H1 (cell line): ENCODE data around the gene POU6F2. TPM values are rescaled to one million over a fixed set of nuclear protein-coding genes. Genes with fewer than 3 reads are reported as not detected.

Source experiments
- CTCF ChIA-PET: fragments of 300-600 bp; sonication (Branson Sonifier 250); formaldehyde crosslinking; loops from one replicate; lab custom pipeline; 2021; ENCODE audit not compliant: partially characterized antibody; lab: Charles Lee
- POLR2A ChIA-PET: fragments of 300-600 bp; sonication (Branson Sonifier 250); formaldehyde crosslinking; loops from one replicate; lab custom pipeline; 2021; ENCODE audit warnings: inconsistent platforms; ENCODE audit not compliant: partially characterized antibody; lab: Charles Lee
- DNase-seq, 2 experiments: peaks; one replicate each; pipeline versions ENCODE4 v3.0.0 to v3.0.0-alpha.2; 2010 to 2022; ENCODE audit warnings: low spot score in 2 of 2, low read depth in 1 of 2, mixed read lengths in 1 of 2
- FAIRE-seq: peaks from 2 replicates; lab custom pipeline; 2011; peaks lifted over from hg19 to GRCh38; lab: Jason Lieb, UNC
- H2AFZ ChIP-seq: 2 replicates; pipeline ENCODE4 v1.8.1; 2012; ENCODE audit warnings: low read length, inconsistent platforms
- H2AK5ac ChIP-seq: 2 replicates; pipeline ENCODE4 v1.6.1; 2013; ENCODE audit warnings: low read depth, low read length
- H2BK120ac ChIP-seq: replicated peaks from 2 replicates; pipeline ENCODE3; 2013; ENCODE audit warnings: low read depth, low read length, inconsistent platforms
- H2BK12ac ChIP-seq: 2 replicates; pipeline ENCODE4 v1.6.1; 2013; ENCODE audit warnings: low read depth, low read length
- H2BK15ac ChIP-seq: 2 replicates; pipeline ENCODE4 v1.6.1; 2013; ENCODE audit warnings: low read length
- H2BK20ac ChIP-seq: 2 replicates; pipeline ENCODE4 v1.6.1; 2013; ENCODE audit warnings: low read length
- H2BK5ac ChIP-seq: 2 replicates; pipeline ENCODE4 v1.6.1; 2013; ENCODE audit warnings: low read depth, low read length
- H3K14ac ChIP-seq: 2 replicates; pipeline ENCODE4 v1.6.1; 2013; ENCODE audit warnings: inconsistent platforms; ENCODE audit not compliant: insufficient read length
- H3K18ac ChIP-seq: 2 replicates; pipeline ENCODE4 v1.6.1; 2013; ENCODE audit warnings: low read length; ENCODE audit errors: extremely low read depth
- H3K23ac ChIP-seq: 2 replicates; pipeline ENCODE4 v1.6.1; 2013; ENCODE audit warnings: inconsistent platforms; ENCODE audit not compliant: insufficient read length
- H3K23me2 ChIP-seq: 2 replicates; pipeline ENCODE4 v1.6.1; 2013; ENCODE audit warnings: low read depth, low read length
- H3K27ac ChIP-seq: 2 replicates; pipeline ENCODE4 v1.6.1; 2011; ENCODE audit warnings: low read depth, low read length, inconsistent platforms
- H3K27me3 ChIP-seq, 4 experiments: replicated peaks in 1 of 4; 1 replicate in 1 of 4; 2 replicates in 3 of 4; pipeline versions ENCODE4 v1.6.1 to v1.8.1; 2011 to 2013; ENCODE audit warnings: low read length in 3 of 4, mild to moderate bottlenecking in 3 of 4, inconsistent platforms in 2 of 4, mixed read lengths in 2 of 4, moderate library complexity in 1 of 4; ENCODE audit not compliant: control insufficient read depth in 3 of 4, insufficient read depth in 3 of 4; ENCODE audit errors: extremely low read depth in 1 of 4
- H3K36me3 ChIP-seq, 4 experiments: 2 replicates each; pipeline versions ENCODE4 v1.6.1 to v1.8.1; 2011 to 2013; ENCODE audit warnings: mild to moderate bottlenecking in 4 of 4, low read length in 3 of 4, moderate library complexity in 2 of 4, control low read depth in 1 of 4, inconsistent platforms in 1 of 4; ENCODE audit not compliant: insufficient read depth in 4 of 4, control insufficient read depth in 2 of 4
- H3K4ac ChIP-seq: replicated peaks from 2 replicates; pipeline ENCODE3; 2013; ENCODE audit warnings: low read length, low read depth, mixed read lengths, inconsistent platforms; ENCODE audit not compliant: insufficient read length
- H3K4me1 ChIP-seq, 4 experiments: replicated peaks in 1 of 4; 1 replicate in 1 of 4; 2 replicates in 3 of 4; pipeline versions ENCODE4 v1.6.1 to v1.8.1; 2011 to 2013; ENCODE audit warnings: low read length in 3 of 4, inconsistent platforms in 2 of 4, mixed read lengths in 1 of 4; ENCODE audit not compliant: insufficient read depth in 4 of 4, control insufficient read depth in 3 of 4
- H3K4me2 ChIP-seq, 2 experiments: 2 replicates each; pipeline versions ENCODE4 v1.6.1 to v1.8.1; 2011 to 2013; ENCODE audit warnings: low read depth in 2 of 2, low read length in 2 of 2, control low read depth in 1 of 2, inconsistent platforms in 1 of 2, mild to moderate bottlenecking in 1 of 2; ENCODE audit not compliant: insufficient read depth in 1 of 2
- H3K4me3 ChIP-seq, 4 experiments: fragments of 200-600, 300-600 bp in 1 of 4; sonication (generic), shearing (Covaris generic), sonication (Bioruptor Twin) in 1 of 4; 2 replicates each; pipeline versions ENCODE4 v1.5.1 to v1.8.1; 2011 to 2016; ENCODE audit warnings: low read length in 4 of 4, low read depth in 3 of 4, control low read depth in 2 of 4, inconsistent platforms in 2 of 4, mild to moderate bottlenecking in 2 of 4, mixed read lengths in 1 of 4, moderate library complexity in 1 of 4; ENCODE audit not compliant: insufficient read depth in 2 of 4; ENCODE audit errors: extremely low read depth in 1 of 4
- H3K56ac ChIP-seq: replicated peaks from 2 replicates; pipeline ENCODE3; 2013; ENCODE audit warnings: low read depth, mild to moderate bottlenecking, mixed read lengths, low read length, inconsistent platforms; ENCODE audit not compliant: insufficient read length
- H3K79me1 ChIP-seq: 2 replicates; pipeline ENCODE4 v1.6.1; 2013; ENCODE audit warnings: low read depth, low read length, control low read depth
- H3K79me2 ChIP-seq, 2 experiments: 2 replicates each; pipeline versions ENCODE4 v1.6.1 to v1.8.1; 2012 to 2013; ENCODE audit warnings: low read length in 2 of 2, mild to moderate bottlenecking in 2 of 2, inconsistent platforms in 1 of 2; ENCODE audit not compliant: insufficient read depth in 2 of 2, control insufficient read depth in 1 of 2
- H3K9ac ChIP-seq, 4 experiments: replicated peaks in 1 of 4; 1 replicate in 1 of 4; 2 replicates in 3 of 4; pipeline versions ENCODE4 v1.6.1 to v1.8.1; 2011 to 2013; ENCODE audit warnings: low read depth in 3 of 4, low read length in 3 of 4, control low read depth in 2 of 4, mild to moderate bottlenecking in 2 of 4, moderate library complexity in 2 of 4, inconsistent platforms in 1 of 4; ENCODE audit errors: extremely low read depth in 1 of 4
- H3K9me3 ChIP-seq, 2 experiments: 2 replicates each; pipeline versions ENCODE4 v1.6.1 to v1.8.1; 2012 to 2013; ENCODE audit warnings: mild to moderate bottlenecking in 2 of 2, moderate library complexity in 2 of 2, control low read depth in 1 of 2, inconsistent platforms in 1 of 2, low read depth in 1 of 2, low read length in 1 of 2, mixed read lengths in 1 of 2; ENCODE audit not compliant: insufficient read depth in 2 of 2
- H4K20me1 ChIP-seq, 2 experiments: replicated peaks in 1 of 2; 2 replicates each; pipeline versions ENCODE3 to v1.8.1; 2011 to 2013; ENCODE audit warnings: inconsistent platforms in 2 of 2, low read length in 2 of 2, mild to moderate bottlenecking in 1 of 2; ENCODE audit not compliant: insufficient read depth in 2 of 2, control insufficient read depth in 1 of 2
- H4K5ac ChIP-seq: 2 replicates; pipeline ENCODE4 v1.6.1; 2013; ENCODE audit warnings: low read length, low read depth, mixed read lengths, inconsistent platforms; ENCODE audit not compliant: insufficient read length
- H4K8ac ChIP-seq: 2 replicates; pipeline ENCODE4 v1.8.0; 2013; ENCODE audit warnings: mild to moderate bottlenecking, moderate library complexity, low read length, inconsistent platforms; ENCODE audit not compliant: insufficient read depth; ENCODE audit errors: extremely low read depth
- H4K91ac ChIP-seq: replicated peaks from 2 replicates; pipeline ENCODE3; 2013; ENCODE audit warnings: low read length, mixed read lengths, inconsistent platforms; ENCODE audit not compliant: insufficient read length
- CHD1 ChIP-seq: IDR thresholded peaks from 2 replicates; pipeline ENCODE4 v1.6.1; 2012; ENCODE audit warnings: low read depth, low read length, improper control_type of control experiment
- CREB1 ChIP-seq: IDR thresholded peaks from 2 replicates; pipeline ENCODE4 v1.6.1; 2012; ENCODE audit warnings: inconsistent platforms
- RNF2 ChIP-seq: fragments of 200-900, 300-1000 bp; sonication (generic); IDR thresholded peaks from 2 replicates; pipeline ENCODE4 v1.7.1; 2016; ENCODE audit warnings: borderline replicate concordance, low read depth, mild to moderate bottlenecking, antibody characterized with exemption, low read length; ENCODE audit not compliant: poor library complexity, severe bottlenecking; ENCODE audit errors: missing control alignments
- RXRA ChIP-seq: IDR thresholded peaks from 2 replicates; pipeline ENCODE4 v1.6.1; 2011; ENCODE audit warnings: low read depth, mild to moderate bottlenecking, low read length, moderate library complexity; ENCODE audit not compliant: insufficient read depth
- TCF12 ChIP-seq: IDR thresholded peaks from 2 replicates; pipeline ENCODE4 v1.6.1; 2011; ENCODE audit warnings: low read depth, mild to moderate bottlenecking, low read length
- WGBS, 2 experiments: shearing (Covaris generic) in 1 of 2; methylation state at CpG; one replicate each; pipeline versions ENCODE4 v1.1.6 to v1.1.7; 2013 to 2015; ENCODE audit warnings: low lambda C conversion rate in 2 of 2, mixed read lengths in 2 of 2, inconsistent platforms in 1 of 2, low coverage in 1 of 2, missing lambda C conversion rate in 1 of 2; ENCODE audit not compliant: insufficient replicate concordance in 2 of 2, insufficient coverage in 1 of 2, insufficient read length in 1 of 2; ENCODE audit errors: extremely low coverage in 1 of 2, missing lambda C conversion rate in 1 of 2; 5-methylcytosine and 5-hydroxymethylcytosine counted together
- polyA plus RNA-seq, 7 experiments: library from polyadenylated mRNA; depleted of rRNA in 3 of 7; stranded (reverse) in 5 of 7; unstranded in 2 of 7; fragments of >200 nt in 5 of 7; fragments of 200-250 nt in 2 of 7; gene quantifications; 1 replicate in 5 of 7; 2 replicates in 1 of 7; 4 replicates in 1 of 7; pipeline versions ENCODE4 v1.2.1 to v1.2.3, GENCODE V29; 2011 to 2013; ENCODE audit warnings: missing spikeins in 2 of 7, mixed read lengths in 2 of 7
- total RNA-seq: library from RNA; stranded (reverse); fragmentation: NEBNext Ultra II Directional; extraction: Animal tissue kit (Norgen Biotek cat#: 25700); gene quantifications from 2 replicates; pipeline ENCODE4 v1.2.1, GENCODE V29; 2021

Gene POU6F2
- total and polyA plus RNA-seq, 2 of the 8 experiments (the other 6 are each of a cell fraction or from before 2014, with no cell fraction given): 1.1 to 2.0 TPM

GRCh38 chr7:39183796-39184195 is 206.1 kb downstream of the POU6F2 start:
- DNase-seq (no peak), FAIRE-seq (no peak)
- no peak overlapping the region for H3K18ac ChIP-seq
- ChIA-PET POLR2A (no interaction called here), CTCF (interaction anchor here (0.6 to 1.7 kb wide), 3 partner anchors 30 to 305 kb away, joined by 3 to 5 read pairs (median 3); no protein-coding TSS in a partner anchor)
- 88 to 100% methylated on average over 1 to 2 of the region's 2 CpGs for WGBS, 2 experiments
- no peak overlapping the region for H3K14ac ChIP-seq
- H2AFZ ChIP-seq: no peak overlapping the region
- H3K23me2 ChIP-seq: no peaks in the 10 kb centered on the region; the same call in 1 of the 2 replicates
- H3K79me2 ChIP-seq: no peaks in the 10 kb centered on the region
- H2BK5ac ChIP-seq: no peak overlapping the region
- no peak overlapping the region for H3K56ac ChIP-seq
- H2BK20ac ChIP-seq: no peak overlapping the region
- no peak overlapping the region for H3K27ac ChIP-seq
- no peaks in the 10 kb centered on the region for H4K20me1 ChIP-seq
- TF ChIP-seq RXRA: no peak
- TF ChIP-seq CHD1: no peak
- TF ChIP-seq TCF12: no peak
- TF ChIP-seq RNF2: no peak
- TF ChIP-seq CREB1: no peak
- no peak overlapping the region for H2BK120ac ChIP-seq
- H3K79me1 ChIP-seq: no peaks in the 10 kb centered on the region
- no peak overlapping the region for H3K4ac ChIP-seq
- H2AK5ac ChIP-seq: no peak overlapping the region
- H3K27me3 ChIP-seq: no peaks in the 10 kb centered on the region
- no peak overlapping the region for H2BK15ac ChIP-seq
- H4K5ac ChIP-seq: no peak overlapping the region
- no peak overlapping the region for H3K4me2 ChIP-seq
- H3K4me1 ChIP-seq: peaks cover 2 to 8% (median 5%) of the 10 kb centered on the region in 4 experiments
- peaks cover 5 to 11% of the 10 kb centered on the region in 2 experiments; a peak in 2 of 4 replicates for H3K9me3 ChIP-seq
- H3K23ac ChIP-seq: no peak overlapping the region
- H4K91ac ChIP-seq: no peak overlapping the region
- H3K4me3 ChIP-seq: no peak overlapping the region
- no peak overlapping the region for H4K8ac ChIP-seq
- H3K9ac ChIP-seq: no peak overlapping the region
- no peak overlapping the region for H2BK12ac ChIP-seq
- H3K36me3 ChIP-seq: no peaks in the 10 kb centered on the region
